ENCODE measurements around the gene KCP. TPM values are rescaled to one million over a fixed set of nuclear protein-coding genes. Genes with fewer than 3 reads are reported as not detected.

The KCP gene
- total RNA-seq, 1 experiment from 2014 or later, result 9.9 TPM

DNA sequence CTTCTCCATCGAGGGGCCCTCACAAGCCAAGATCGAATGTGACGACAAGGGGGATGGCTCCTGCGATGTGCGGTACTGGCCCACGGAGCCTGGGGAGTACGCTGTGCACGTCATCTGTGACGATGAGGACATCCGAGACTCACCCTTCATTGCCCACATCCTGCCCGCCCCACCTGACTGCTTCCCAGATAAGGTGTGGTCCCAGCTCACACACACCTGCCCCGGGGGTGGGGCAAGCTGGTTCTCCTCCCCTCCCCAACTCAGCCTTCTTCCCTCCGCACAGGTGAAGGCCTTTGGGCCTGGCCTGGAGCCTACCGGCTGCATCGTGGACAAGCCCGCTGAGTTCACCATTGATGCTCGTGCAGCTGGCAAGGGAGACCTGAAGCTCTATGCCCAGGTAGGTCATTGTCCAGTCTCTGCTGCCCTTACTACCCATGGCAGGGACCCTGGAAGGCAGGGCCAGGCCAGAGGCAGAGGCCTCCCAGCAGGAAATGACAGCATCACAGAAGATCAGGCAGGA, 69.3 kb downstream of the KCP start:
- Histone ChIP-seq H3K4me1 (replicated peaks; ENCODE audit: insufficient read depth) (no peaks in the 10 kb centered on the region), H3K27me3 (ENCODE audit: insufficient read depth, low read depth) (no peaks in the 10 kb centered on the region), H3K27ac (no peak overlapping the region), H3K79me2 (ENCODE audit: low read depth) (no peaks in the 10 kb centered on the region), H3K4me3 (no peak overlapping the region), H3K9me2 (ENCODE audit: insufficient read depth) (no peaks in the 10 kb centered on the region), H3F3A (ENCODE audit: insufficient read depth, low read depth) (no peaks in the 10 kb centered on the region), H4K20me1 (ENCODE audit: insufficient read depth) (no peaks in the 10 kb centered on the region), H3K4me2 (no peak overlapping the region), H3K9me3 (ENCODE audit: insufficient read depth, low read depth) (no peaks in the 10 kb centered on the region), H2AFZ (no peak overlapping the region), H3K36me3 (ENCODE audit: low read depth) (no peaks in the 10 kb centered on the region)
- ChIA-PET CTCF (interaction anchor here (0.6 kb wide), 1 partner anchor 41 kb away, joined by 3 read pairs; no protein-coding TSS in a partner anchor), POLR2A (ENCODE audit: unreplicated experiment) (no interaction called here)
- no TSS peak for BruUV-seq (replicated peaks)
- intact Hi-C loops (cut with micrococcal nuclease; ENCODE audit: unreplicated experiment), result no loop called here
- no peak for DNase-seq
- TF ChIP-seq EZH2 (IDR thresholded peaks at IDR 0.05; ENCODE audit: low read depth), result no peak
- TF ChIP-seq, protein P1, sequence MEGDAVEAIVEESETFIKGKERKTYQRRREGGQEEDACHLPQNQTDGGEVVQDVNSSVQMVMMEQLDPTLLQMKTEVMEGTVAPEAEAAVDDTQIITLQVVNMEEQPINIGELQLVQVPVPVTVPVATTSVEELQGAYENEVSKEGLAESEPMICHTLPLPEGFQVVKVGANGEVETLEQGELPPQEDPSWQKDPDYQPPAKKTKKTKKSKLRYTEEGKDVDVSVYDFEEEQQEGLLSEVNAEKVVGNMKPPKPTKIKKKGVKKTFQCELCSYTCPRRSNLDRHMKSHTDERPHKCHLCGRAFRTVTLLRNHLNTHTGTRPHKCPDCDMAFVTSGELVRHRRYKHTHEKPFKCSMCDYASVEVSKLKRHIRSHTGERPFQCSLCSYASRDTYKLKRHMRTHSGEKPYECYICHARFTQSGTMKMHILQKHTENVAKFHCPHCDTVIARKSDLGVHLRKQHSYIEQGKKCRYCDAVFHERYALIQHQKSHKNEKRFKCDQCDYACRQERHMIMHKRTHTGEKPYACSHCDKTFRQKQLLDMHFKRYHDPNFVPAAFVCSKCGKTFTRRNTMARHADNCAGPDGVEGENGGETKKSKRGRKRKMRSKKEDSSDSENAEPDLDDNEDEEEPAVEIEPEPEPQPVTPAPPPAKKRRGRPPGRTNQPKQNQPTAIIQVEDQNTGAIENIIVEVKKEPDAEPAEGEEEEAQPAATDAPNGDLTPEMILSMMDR (conservative IDR thresholded peaks at IDR 0.05), result no peak

DNA sequence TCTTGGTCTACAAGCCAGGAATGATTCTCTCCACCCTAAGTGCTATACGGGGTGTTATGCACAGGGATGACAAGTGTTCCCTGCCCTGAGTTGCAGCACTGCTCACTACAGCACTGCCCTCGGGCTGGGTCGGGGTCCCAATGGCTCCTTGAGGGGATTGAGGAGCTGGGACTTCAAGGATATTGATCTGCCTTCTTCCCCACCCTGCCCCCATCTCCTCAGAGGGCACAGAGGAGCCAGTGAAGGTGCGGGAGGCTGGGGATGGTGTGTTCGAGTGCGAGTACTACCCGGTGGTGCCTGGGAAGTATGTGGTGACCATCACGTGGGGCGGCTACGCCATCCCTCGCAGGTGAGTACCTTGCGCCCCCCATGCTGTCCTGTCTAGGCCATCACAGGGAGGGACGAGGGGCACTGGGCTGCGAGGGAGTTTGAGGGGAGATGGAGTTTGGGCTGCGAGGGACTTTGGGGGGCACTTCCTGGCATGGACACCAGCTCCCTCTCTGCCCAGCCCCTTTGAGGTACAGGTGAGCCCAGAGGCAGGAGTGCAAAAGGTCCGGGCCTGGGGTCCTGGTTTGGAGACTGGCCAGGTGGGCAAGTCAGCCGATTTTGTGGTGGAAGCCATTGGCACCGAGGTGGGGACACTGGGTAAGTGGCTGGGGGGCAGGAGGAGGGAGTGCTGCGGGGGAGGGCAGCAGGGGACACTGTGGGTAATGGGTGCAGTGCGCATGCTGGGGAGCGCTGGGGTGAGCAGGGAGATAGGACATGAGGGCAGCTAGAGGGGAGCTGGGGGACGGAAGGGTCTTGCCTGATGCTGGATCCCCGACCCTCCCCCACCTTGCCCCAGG, 70.0 kb downstream of the KCP start:
- H3K4me2 ChIP-seq, result no peak overlapping the region
- no peak for DNase-seq
- H3K9me2 ChIP-seq (ENCODE audit: insufficient read depth), result no peaks in the 10 kb centered on the region
- no peak overlapping the region for H2AFZ ChIP-seq
- no peaks in the 10 kb centered on the region for H3K4me1 ChIP-seq (replicated peaks; ENCODE audit: insufficient read depth)
- TF ChIP-seq, protein P1 (conservative IDR thresholded peaks at IDR 0.05), result no peak
- TF ChIP-seq EZH2 (IDR thresholded peaks at IDR 0.05; ENCODE audit: low read depth), result no peak
- no peak overlapping the region for H3K27ac ChIP-seq
- intact Hi-C loops (cut with micrococcal nuclease; ENCODE audit: unreplicated experiment), result no loop called here
- H3K27me3 ChIP-seq (ENCODE audit: insufficient read depth, low read depth), result no peaks in the 10 kb centered on the region
- POLR2A ChIA-PET (ENCODE audit: unreplicated experiment), result no interaction called here
- no peak overlapping the region for H3K4me3 ChIP-seq
- H3F3A ChIP-seq (ENCODE audit: insufficient read depth, low read depth), result no peaks in the 10 kb centered on the region
- H4K20me1 ChIP-seq (ENCODE audit: insufficient read depth), result no peaks in the 10 kb centered on the region
- BruUV-seq (replicated peaks), result no TSS peak
- no peaks in the 10 kb centered on the region for H3K79me2 ChIP-seq (ENCODE audit: low read depth)
- CTCF ChIA-PET, result interaction anchor here (0.6 to 0.7 kb wide), 2 partner anchors 32 to 41 kb away, joined by 3 to 5 read pairs; no protein-coding TSS in a partner anchor
- H3K36me3 ChIP-seq (ENCODE audit: low read depth), result no peaks in the 10 kb centered on the region
- H3K9me3 ChIP-seq (ENCODE audit: insufficient read depth, low read depth), result no peaks in the 10 kb centered on the region

DNA sequence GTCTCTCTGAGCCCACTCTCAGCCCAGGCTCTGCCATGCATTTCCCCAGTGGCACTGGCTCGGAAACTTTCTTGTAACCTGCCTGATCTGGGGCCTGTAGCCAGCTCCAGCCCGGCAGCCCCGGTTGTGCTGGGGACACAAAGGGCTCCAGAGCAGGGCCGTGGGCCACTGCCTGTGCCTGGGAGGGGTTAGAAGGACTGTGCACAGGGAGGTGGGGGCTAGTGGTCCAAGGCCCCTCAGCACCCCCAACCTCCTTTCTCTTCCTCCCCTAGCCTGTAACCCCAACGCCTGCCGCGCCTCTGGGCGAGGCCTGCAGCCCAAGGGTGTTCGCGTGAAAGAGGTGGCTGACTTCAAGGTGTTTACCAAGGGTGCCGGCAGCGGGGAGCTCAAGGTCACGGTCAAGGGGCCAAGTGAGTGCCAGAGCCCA, 70.7 kb downstream of the KCP start:
- Histone ChIP-seq H3K4me3 (no peak overlapping the region), H3K9me2 (ENCODE audit: insufficient read depth) (no peaks in the 10 kb centered on the region), H2AFZ (no peak overlapping the region), H3F3A (ENCODE audit: insufficient read depth, low read depth) (0 out of 2 replicates have a peak, but pooled peaks cover 2% of the 10 kb centered on the region), H3K27me3 (ENCODE audit: insufficient read depth, low read depth) (no peaks in the 10 kb centered on the region), H3K36me3 (ENCODE audit: low read depth) (no peaks in the 10 kb centered on the region), H3K4me2 (no peak overlapping the region), H3K79me2 (ENCODE audit: low read depth) (no peaks in the 10 kb centered on the region), H4K20me1 (ENCODE audit: insufficient read depth) (no peaks in the 10 kb centered on the region), H3K9me3 (ENCODE audit: insufficient read depth, low read depth) (no peaks in the 10 kb centered on the region), H3K4me1 (replicated peaks; ENCODE audit: insufficient read depth) (no peaks in the 10 kb centered on the region), H3K27ac (no peak overlapping the region)
- intact Hi-C loops (cut with micrococcal nuclease; ENCODE audit: unreplicated experiment), result no loop called here
- CTCF ChIA-PET, result interaction anchor here (0.7 kb wide), 1 partner anchor 33 kb away, joined by 5 read pairs; no protein-coding TSS in a partner anchor
- POLR2A ChIA-PET (ENCODE audit: unreplicated experiment), result no interaction called here
- no TSS peak for BruUV-seq (replicated peaks)
- TF ChIP-seq, protein P1 (conservative IDR thresholded peaks at IDR 0.05), result no peak
- no peak for TF ChIP-seq EZH2 (IDR thresholded peaks at IDR 0.05; ENCODE audit: low read depth)
- DNase-seq, result no peak

All from PC-9 (cell line).